BJ (cell line): ENCODE data around the gene ZFP69B. TPM values are rescaled to one million over a fixed set of nuclear protein-coding genes. Genes with fewer than 3 reads are reported as not detected.

Experiments
- CTCF ChIA-PET: fragments of 350-600 bp; formaldehyde crosslinking; extraction: SDS; loops from one replicate; lab custom pipeline; 2021; ENCODE audit warnings: antibody characterized with exemption, inconsistent platforms; lab: Yijun Ruan, JAX
- POLR2A ChIA-PET: fragments of 300-600 bp; sonication (Branson Sonifier 250); formaldehyde crosslinking; extraction: SDS; loops from one replicate; lab custom pipeline; 2021; ENCODE audit warnings: antibody characterized with exemption; lab: Charles Lee
- DNase-seq: peaks from one replicate; pipeline ENCODE4 v3.0.0-alpha.2; 2011; ENCODE audit warnings: low read depth
- H3K27me3 ChIP-seq: 2 replicates; pipeline ENCODE4 v1.6.0; 2011; ENCODE audit warnings: low read length; ENCODE audit not compliant: control insufficient read depth, insufficient read depth
- H3K36me3 ChIP-seq: 2 replicates; pipeline ENCODE4 v1.5.1; 2011; ENCODE audit warnings: low read length; ENCODE audit not compliant: control insufficient read depth, insufficient read depth
- H3K4me3 ChIP-seq: 2 replicates; pipeline ENCODE4 v1.5.1; 2011; ENCODE audit warnings: low read depth, mild to moderate bottlenecking, control low read depth, low read length
- CTCF ChIP-seq: IDR thresholded peaks from 2 replicates; pipeline ENCODE4 v1.5.1; 2011; ENCODE audit warnings: low read depth, mild to moderate bottlenecking, control low read depth, inconsistent platforms, low read length, moderate library complexity; ENCODE audit not compliant: insufficient read depth
- polyA plus RNA-seq: library from polyadenylated mRNA; depleted of rRNA; stranded (reverse); fragments of >200 nt; gene quantifications from 2 replicates; pipeline ENCODE4 v1.2.3, GENCODE V29; 2011; rRNA removed

Gene ZFP69B
- polyA plus RNA-seq, 1 experiment = 1.5 TPM

GRCh38 chr1:40507973-40508372, 57.7 kb downstream of the ZFP69B start:
- no peak for DNase-seq
- no peak for TF ChIP-seq CTCF
- POLR2A ChIA-PET = no interaction called here
- H3K4me3 ChIP-seq = peak overlapping the region; percentile 66
- no peaks in the 10 kb centered on the region for H3K27me3 ChIP-seq
- CTCF ChIA-PET = interaction anchor here (0.6 to 1.2 kb wide), 2 partner anchors 50 to 70 kb away, joined by 3 to 4 read pairs; no protein-coding TSS in a partner anchor
- H3K36me3 ChIP-seq = no peaks in the 10 kb centered on the region

GRCh38 chr1:40508375-40509341, 58.4 kb downstream of the ZFP69B start, which contains the start of gene EXO5:
Gene EXO5, plus strand, starts transcription at chr1:40508767. Its CDS starts 5,778 bp downstream, at chr1:40514545.
- H3K27me3 ChIP-seq = no peaks in the 10 kb centered on the region
- no peaks in the 10 kb centered on the region for H3K36me3 ChIP-seq
- H3K4me3 ChIP-seq = peak within 1 kb of the TSS; percentile 66
- POLR2A ChIA-PET = interaction anchor here (0.5 kb wide), 1 partner anchor 430 kb away, joined by 3 read pairs; no protein-coding TSS in a partner anchor
- TF ChIP-seq CTCF = no peak
- DNase-seq = no peak
- CTCF ChIA-PET = no interaction called here

Other genes with a start within 250 kb of the ZFP69B start
- gene TMCO2, start 202.5 kb upstream of the ZFP69B start, polyA plus RNA-seq = not detected in 2 replicates
- gene ZMPSTE24, start 192.2 kb upstream of the ZFP69B start, polyA plus RNA-seq = 16.5 and 37.3 TPM in 2 replicates
- gene COL9A2, start 133.2 kb upstream of the ZFP69B start, polyA plus RNA-seq = 0.07 and 0.13 TPM in 2 replicates
- gene SMAP2, start 76.7 kb upstream of the ZFP69B start, polyA plus RNA-seq = 9.0 and 10.2 TPM in 2 replicates
- gene ZFP69, start 26.8 kb downstream of the ZFP69B start, polyA plus RNA-seq = 1.4 and 1.9 TPM in 2 replicates
- 6.4 and 9.6 TPM in 2 replicates for gene EXO5, start 58.3 kb downstream of the ZFP69B start, polyA plus RNA-seq
- 1.4 and 2.6 TPM in 2 replicates for gene ZNF684, start 81.2 kb downstream of the ZFP69B start, polyA plus RNA-seq
- gene RIMS3, start 215.2 kb downstream of the ZFP69B start, polyA plus RNA-seq = 0.43 and 0.59 TPM in 2 replicates
- 35.0 and 63.2 TPM in 2 replicates for gene NFYC, start 241.2 kb downstream of the ZFP69B start, polyA plus RNA-seq